ENCODE measurements around the gene CAMTA1.

CAMTA1 gene

GRCh38 chr1:6777813-6778212 is 7.4 kb upstream of the CAMTA1 start:
- DNase-seq: no peak

- no peak for DNase-seq
Observed at GRCh38 chr1:6779089-6779805, 6.0 kb upstream of the CAMTA1 start.

- DNase-seq: no peak
Observed at GRCh38 chr1:6782151-6782550, 3.1 kb upstream of the CAMTA1 start.

- no peak for DNase-seq
Observed at GRCh38 chr1:6783221-6783620, 2.0 kb upstream of the CAMTA1 start.

GRCh38 chr1:6783936-6784559 is 1.2 kb upstream of the CAMTA1 start:
- DNase-seq: no peak

- DNase-seq: peak; percentile 100
Observed at GRCh38 chr1:6784560-6785317, 515 bp upstream of the CAMTA1 start.

GRCh38 chr1:6785728-6786505 is 663 bp downstream of the CAMTA1 start:
- peak; percentile 29 for DNase-seq

GRCh38 chr1:6788946-6789345 is 3.7 kb downstream of the CAMTA1 start:
- no peak for DNase-seq

- no peak for DNase-seq
Observed at GRCh38 chr1:6790146-6790545, 4.9 kb downstream of the CAMTA1 start.

GRCh38 chr1:6794164-6794563 is 8.9 kb downstream of the CAMTA1 start:
- DNase-seq: peak; percentile 18

GRCh38 chr1:6795203-6795602 is 9.9 kb downstream of the CAMTA1 start:
- DNase-seq: no peak

- DNase-seq: no peak
Observed at GRCh38 chr1:6795661-6796060, 10.4 kb downstream of the CAMTA1 start.

GRCh38 chr1:6796095-6796494 is 10.8 kb downstream of the CAMTA1 start:
- no peak for DNase-seq

GRCh38 chr1:6799499-6799898 is 14.2 kb downstream of the CAMTA1 start:
- DNase-seq: no peak

GRCh38 chr1:6800745-6801144 is 15.5 kb downstream of the CAMTA1 start:
- DNase-seq: no peak

- no peak for DNase-seq
Observed at GRCh38 chr1:6801199-6801598, 15.9 kb downstream of the CAMTA1 start.

GRCh38 chr1:6801966-6802365 is 16.7 kb downstream of the CAMTA1 start:
- DNase-seq: no peak

GRCh38 chr1:6802454-6802853 is 17.2 kb downstream of the CAMTA1 start:
- no peak for DNase-seq

- no peak for DNase-seq
Observed at GRCh38 chr1:6802893-6803292, 17.6 kb downstream of the CAMTA1 start.

- DNase-seq: no peak
Observed at GRCh38 chr1:6803357-6803756, 18.1 kb downstream of the CAMTA1 start.

- no peak for DNase-seq
Observed at GRCh38 chr1:6805004-6805416, 19.8 kb downstream of the CAMTA1 start.

GRCh38 chr1:6807782-6808181 is 22.5 kb downstream of the CAMTA1 start:
- no peak for DNase-seq

GRCh38 chr1:6809461-6809860 is 24.2 kb downstream of the CAMTA1 start:
- DNase-seq: no peak
